GM19397 (cell line): ENCODE measurements around the gene ACACB.

Experiments used
- ATAC-seq: cut with Tn5 transposase; IDR thresholded peaks from one replicate; pipeline ENCODE4 v1.9.1; 2021; ENCODE audit warnings: mild to moderate bottlenecking, moderate library complexity; ENCODE audit not compliant: unreplicated experiment

The ACACB gene

DNA sequence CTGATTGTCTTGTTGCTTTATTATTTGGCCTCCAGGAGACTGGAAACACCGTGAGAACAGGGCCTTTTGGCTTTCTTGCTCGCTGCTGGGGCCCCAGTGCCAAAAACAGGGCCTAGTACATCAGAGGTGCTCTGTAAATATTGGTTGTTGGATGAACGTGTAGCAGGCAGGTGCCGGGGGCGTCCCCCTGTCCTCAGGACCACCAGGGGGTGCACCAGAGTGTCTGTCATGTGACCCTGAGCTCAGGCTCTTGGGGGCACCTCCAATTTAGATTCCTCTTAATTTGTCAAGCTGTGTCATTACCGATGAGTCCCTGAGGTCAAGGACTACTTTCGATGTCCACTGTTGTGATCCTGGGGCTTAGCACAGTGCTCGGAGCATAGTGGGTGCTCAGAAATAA is 87.1 kb downstream of the ACACB start:
- no peak for ATAC-seq

DNA sequence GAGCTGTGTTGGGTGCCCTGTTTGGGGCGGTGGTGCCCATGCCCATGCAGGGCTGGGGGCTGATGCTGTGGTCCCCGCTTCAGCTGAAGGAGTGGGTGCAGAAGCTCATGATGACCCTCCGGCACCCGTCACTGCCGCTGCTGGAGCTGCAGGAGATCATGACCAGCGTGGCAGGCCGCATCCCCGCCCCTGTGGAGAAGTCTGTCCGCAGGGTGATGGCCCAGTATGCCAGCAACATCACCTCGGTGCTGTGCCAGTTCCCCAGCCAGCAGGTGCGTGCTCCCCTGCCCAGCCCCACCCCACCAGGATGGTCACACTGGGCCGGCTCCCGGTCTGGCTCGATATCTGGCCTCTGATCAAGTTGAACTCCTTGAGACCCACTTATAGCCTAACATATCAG is 92.7 kb downstream of the ACACB start:
- no peak for ATAC-seq

- ATAC-seq, result no peak
Observed at GRCh38 chr12:109212460-109213115, 96.2 kb downstream of the ACACB start.

GRCh38 chr12:109214131-109214530 is 97.7 kb downstream of the ACACB start:
- no peak for ATAC-seq

GRCh38 chr12:109218996-109219395 is 102.6 kb downstream of the ACACB start:
- no peak for ATAC-seq

DNA sequence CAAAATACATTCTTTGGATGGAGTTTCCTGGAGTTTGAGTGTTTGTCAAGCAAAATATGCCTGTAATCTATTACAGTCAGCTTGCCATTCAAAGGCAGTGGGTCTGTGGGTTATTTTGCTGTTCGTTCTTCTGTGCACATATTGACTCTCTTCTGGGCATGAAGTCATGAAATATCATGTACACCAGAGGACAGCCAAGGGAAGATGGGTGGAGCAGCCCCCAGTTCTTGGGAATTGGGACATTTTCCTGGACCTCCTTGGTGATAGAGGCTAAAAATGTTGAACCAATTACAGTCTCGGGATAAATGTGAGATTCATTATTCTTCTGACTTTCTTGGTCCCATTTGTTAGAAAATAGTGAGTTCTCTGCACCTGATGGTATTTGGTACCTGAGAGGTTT is 103.6 kb downstream of the ACACB start:
- ATAC-seq, result no peak

DNA sequence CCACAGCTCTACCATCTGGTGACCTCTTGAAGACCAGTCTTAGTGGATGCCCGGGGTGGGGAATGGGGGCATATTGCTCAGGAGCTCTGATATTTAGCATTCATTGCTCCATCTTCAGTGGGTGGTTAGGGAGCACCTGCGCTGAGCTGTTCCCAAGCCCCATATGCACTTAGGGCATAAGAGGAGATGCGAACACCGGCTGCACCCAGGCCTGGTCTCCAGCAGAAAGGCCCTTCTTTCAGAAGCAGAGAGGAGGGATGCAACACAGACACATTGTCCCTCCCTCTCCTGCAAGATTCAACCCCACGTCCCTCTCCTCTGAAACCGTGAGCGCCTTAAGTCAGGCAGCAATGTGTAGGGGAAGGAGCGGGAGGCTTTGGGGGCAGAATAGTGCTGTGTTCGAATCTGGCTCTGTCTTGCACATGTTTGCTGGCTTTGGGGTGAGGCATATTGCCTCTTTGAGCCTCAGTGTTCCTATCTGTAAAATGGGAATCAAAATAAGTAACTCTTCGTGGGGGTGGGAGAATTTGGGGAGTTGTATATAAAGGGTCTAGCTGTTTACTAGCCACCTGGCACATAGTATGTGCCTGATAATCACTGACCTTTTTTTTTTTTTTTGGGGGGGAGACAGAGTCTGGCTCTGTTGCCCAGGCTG is 105.0 kb downstream of the ACACB start:
- ATAC-seq, result no peak

- ATAC-seq, result no peak
Observed at GRCh38 chr12:109222062-109222461, 105.7 kb downstream of the ACACB start.

DNA sequence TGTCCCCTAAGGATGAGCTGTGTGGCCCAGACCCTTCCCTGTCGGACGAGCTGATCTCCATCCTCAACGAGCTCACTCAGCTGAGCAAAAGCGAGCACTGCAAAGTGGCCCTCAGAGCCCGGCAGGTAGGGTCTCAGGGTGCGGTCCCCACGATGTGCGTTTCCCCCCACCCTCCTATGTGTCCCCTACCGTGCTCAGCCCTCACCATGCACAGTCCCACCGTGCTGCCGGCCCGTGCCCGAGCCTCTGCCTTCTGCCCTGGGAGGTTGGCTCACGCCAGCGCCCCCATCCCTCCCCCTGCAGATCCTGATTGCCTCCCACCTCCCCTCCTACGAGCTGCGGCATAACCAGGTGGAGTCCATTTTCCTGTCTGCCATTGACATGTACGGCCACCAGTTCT is 106.1 kb downstream of the ACACB start:
- ATAC-seq, result no peak

GRCh38 chr12:109223211-109223610 is 106.8 kb downstream of the ACACB start:
- no peak for ATAC-seq

DNA sequence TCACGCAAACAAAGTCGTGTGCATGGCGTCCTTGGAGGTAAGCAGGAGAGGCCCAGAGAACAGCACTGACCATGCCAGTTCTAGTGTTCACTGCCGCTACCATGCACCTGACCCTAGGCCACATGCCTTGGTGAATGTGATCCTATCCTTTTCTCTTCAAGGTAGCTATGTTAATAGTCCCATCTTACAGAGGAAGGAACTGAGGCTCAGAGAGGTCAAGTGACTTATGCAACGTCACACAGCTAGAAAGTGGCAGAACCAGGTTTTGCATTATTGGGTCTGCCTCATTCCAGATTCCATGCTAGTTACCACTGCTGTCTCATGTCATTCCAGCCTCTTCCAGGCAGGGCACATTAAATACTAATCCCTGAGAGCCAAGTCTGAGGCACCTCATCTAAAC is 107.5 kb downstream of the ACACB start:
- no peak for ATAC-seq

DNA sequence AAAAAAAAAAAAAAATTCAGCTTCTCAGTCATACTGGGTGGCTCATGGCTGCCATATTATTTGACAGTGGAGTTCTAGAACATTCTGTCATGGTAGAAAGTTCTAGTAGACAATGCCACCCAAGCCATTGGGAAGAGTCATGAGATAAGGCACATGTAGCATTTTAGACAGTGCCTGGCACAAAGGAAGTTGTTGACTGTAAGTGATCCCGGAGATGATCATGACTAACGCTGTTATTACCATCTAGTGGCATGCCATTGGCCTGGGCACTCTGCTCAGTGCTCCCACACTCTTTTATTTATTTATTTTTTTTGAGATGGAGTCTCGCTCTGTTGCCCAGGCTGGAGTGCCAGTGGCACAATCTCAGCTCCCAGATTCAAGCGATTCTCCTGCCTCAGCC is 112.3 kb downstream of the ACACB start:
- ATAC-seq, result no peak

GRCh38 chr12:109230193-109230592 is 113.8 kb downstream of the ACACB start:
- ATAC-seq, result no peak

- no peak for ATAC-seq
Observed at GRCh38 chr12:109232731-109233130, 116.3 kb downstream of the ACACB start.

GRCh38 chr12:109234012-109234411 is 117.6 kb downstream of the ACACB start:
- no peak for ATAC-seq

- ATAC-seq, result no peak
Observed at GRCh38 chr12:109236257-109236656, 119.9 kb downstream of the ACACB start.

GRCh38 chr12:109239179-109239578 is 122.8 kb downstream of the ACACB start:
- ATAC-seq, result no peak

- ATAC-seq, result no peak
Observed at GRCh38 chr12:109239691-109240090, 123.3 kb downstream of the ACACB start.

DNA sequence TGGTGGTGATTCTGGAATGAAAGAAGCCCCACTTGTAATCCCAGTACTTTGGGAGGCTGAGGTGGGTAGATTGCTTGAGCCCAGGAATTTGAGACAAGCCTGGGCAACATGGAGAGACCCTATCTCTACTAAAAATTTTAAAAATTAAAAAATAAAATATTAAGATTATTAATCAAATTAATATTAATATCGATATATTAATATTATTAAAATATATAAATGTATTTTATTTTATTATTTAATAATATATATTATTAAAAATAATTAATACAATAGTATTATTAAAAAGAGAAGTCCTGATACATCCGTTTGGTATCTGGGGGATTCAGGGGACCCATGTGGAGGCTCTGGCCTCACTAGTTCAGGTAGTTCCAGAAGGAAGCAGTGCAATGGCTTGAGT is 124.0 kb downstream of the ACACB start:
- no peak for ATAC-seq

- no peak for ATAC-seq
Observed at GRCh38 chr12:109241936-109242335, 125.5 kb downstream of the ACACB start.

- ATAC-seq, result no peak
Observed at GRCh38 chr12:109244073-109244472, 127.7 kb downstream of the ACACB start.

GRCh38 chr12:109246221-109246620 is 129.8 kb downstream of the ACACB start:
- no peak for ATAC-seq
